ENCODE data around the gene ZNF480.

ZNF480 gene

DNA sequence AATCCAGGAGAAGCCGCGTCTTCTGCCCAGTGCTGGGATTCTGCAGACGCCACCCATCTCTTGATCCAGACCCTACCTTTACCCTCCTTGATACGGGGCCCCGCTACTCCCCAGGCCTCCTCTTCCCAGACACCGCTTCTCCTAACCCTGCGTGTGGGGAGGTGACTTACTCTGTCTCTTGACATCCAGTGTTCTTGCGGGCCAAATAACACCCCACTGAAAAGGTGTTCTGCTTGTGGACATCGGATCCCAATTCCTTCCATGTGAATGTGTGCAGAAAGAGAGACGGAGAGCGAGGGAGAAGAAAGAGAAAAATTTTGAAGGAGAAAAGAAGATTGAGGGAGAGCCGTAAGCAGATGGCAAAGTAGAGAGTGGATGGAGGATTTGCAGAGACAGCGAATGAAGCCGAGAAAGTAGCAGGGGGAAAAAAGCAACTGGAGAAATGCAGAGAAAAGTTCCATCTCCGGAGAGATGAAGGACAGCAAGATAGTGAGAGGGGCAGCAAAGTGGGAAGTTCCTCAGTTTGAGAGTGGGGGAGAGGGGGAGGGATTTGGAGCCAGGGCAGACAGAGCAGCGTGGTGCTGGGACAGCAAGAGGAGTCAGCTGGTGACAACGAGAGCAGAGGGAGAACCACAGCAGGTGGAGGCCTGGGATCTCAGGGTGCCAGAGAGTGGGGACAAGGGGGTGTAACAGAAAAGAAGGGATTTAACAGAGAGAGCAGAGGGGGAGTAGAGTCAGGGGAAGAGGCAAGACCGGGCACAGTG is 814 bp downstream of the ZNF480 start:
- TF ChIP-seq, protein P1, sequence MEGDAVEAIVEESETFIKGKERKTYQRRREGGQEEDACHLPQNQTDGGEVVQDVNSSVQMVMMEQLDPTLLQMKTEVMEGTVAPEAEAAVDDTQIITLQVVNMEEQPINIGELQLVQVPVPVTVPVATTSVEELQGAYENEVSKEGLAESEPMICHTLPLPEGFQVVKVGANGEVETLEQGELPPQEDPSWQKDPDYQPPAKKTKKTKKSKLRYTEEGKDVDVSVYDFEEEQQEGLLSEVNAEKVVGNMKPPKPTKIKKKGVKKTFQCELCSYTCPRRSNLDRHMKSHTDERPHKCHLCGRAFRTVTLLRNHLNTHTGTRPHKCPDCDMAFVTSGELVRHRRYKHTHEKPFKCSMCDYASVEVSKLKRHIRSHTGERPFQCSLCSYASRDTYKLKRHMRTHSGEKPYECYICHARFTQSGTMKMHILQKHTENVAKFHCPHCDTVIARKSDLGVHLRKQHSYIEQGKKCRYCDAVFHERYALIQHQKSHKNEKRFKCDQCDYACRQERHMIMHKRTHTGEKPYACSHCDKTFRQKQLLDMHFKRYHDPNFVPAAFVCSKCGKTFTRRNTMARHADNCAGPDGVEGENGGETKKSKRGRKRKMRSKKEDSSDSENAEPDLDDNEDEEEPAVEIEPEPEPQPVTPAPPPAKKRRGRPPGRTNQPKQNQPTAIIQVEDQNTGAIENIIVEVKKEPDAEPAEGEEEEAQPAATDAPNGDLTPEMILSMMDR (conservative IDR thresholded peaks at IDR 0.05; ENCODE audit: low read depth, low read length): no peak
- peak overlapping the region; percentile 89 for H3K4me3 ChIP-seq (ENCODE audit: low read depth, low read length)
- no peak for DNase-seq (ENCODE audit: low read depth)

DNA sequence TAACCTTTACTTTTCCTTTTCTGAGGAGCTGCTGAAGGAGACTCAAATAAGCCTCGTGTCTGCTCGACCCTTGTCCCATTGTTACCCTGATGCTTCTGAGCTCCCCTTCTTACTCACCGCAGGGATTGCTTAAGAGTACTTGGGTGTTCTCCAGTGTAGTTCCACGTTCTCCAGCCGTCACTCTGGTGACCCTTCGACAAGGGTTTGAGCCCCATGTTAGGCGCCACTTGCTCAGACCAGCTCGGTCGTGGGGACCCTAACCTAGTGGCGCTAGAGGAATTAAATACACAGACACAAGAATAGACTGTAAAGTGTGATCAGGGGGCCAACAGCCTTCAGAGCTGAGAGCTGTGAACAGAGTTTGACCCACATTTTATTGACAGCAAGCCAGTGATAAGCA is 10.3 kb downstream of the ZNF480 start:
- DNase-seq (ENCODE audit: low read depth): peak; percentile 36
- H3K4me3 ChIP-seq (ENCODE audit: low read depth, low read length): no peak overlapping the region
- TF ChIP-seq, protein P1 (conservative IDR thresholded peaks at IDR 0.05; ENCODE audit: low read depth, low read length): no peak

DNA sequence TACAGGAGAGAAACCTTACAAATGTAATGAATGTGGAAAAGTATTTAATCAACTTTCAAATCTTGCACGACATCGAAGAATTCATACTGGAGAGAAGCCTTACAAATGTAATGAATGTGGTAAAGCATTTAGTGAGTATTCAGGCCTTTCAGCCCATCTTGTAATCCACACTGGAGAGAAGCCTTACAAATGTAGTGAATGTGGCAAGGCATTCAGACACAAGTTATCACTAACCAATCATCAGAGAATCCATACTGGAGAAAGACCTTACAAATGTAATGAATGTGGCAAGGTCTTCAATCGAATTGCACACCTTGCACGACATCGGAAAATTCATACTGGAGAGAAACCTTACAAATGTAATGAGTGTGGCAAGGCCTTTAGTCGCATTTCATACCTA is 25.5 kb downstream of the ZNF480 start:
- DNase-seq (ENCODE audit: low read depth): no peak
- H3K4me3 ChIP-seq (ENCODE audit: low read depth, low read length): no peak overlapping the region
- TF ChIP-seq, protein P1 (conservative IDR thresholded peaks at IDR 0.05; ENCODE audit: low read depth, low read length): no peak

DNA sequence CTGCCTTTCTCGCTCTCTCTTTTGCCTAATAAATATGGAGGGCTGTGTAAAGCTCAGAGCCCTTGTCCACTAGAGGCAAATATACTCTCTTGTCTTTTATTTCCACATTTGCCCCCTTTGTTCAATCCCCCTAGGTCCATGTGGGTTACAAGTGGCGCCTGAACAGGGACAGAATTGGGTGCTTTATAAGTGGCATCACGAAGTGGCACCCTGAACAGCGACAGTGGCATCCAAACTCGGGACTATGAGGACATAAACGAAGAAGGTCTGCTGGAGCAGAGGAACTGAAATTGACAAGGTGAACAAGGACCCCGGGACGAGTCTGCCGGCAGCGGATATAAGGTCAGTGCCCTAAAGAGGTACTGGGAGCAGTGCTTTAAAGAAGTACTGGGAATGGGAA is 34.8 kb downstream of the ZNF480 start:
- no peak overlapping the region for H3K4me3 ChIP-seq (ENCODE audit: low read depth, low read length)
- TF ChIP-seq, protein P1 (conservative IDR thresholded peaks at IDR 0.05; ENCODE audit: low read depth, low read length): no peak
- DNase-seq (ENCODE audit: low read depth): peak; percentile 23

DNA sequence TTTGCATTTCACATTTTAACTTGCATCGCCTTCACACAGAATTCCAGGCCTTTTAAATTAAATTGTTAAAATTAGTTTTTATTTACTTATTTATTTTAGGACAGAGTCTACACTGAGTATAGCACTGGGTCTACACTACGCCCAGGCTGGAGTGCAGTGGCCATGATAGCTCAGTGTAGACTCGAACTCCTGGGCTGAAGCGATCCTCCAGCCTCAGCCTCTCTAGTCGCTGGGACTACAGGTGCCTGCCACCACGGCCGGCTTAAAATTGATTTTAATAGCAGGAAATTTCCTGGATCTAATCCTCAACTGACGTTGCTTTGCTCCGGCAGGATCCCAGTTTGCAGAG is 38.8 kb downstream of the ZNF480 start:
- peak overlapping the region; percentile 88 for H3K4me3 ChIP-seq (ENCODE audit: low read depth, low read length)
- TF ChIP-seq, protein P1 (conservative IDR thresholded peaks at IDR 0.05; ENCODE audit: low read depth, low read length): no peak
- no peak for DNase-seq (ENCODE audit: low read depth)

DNA sequence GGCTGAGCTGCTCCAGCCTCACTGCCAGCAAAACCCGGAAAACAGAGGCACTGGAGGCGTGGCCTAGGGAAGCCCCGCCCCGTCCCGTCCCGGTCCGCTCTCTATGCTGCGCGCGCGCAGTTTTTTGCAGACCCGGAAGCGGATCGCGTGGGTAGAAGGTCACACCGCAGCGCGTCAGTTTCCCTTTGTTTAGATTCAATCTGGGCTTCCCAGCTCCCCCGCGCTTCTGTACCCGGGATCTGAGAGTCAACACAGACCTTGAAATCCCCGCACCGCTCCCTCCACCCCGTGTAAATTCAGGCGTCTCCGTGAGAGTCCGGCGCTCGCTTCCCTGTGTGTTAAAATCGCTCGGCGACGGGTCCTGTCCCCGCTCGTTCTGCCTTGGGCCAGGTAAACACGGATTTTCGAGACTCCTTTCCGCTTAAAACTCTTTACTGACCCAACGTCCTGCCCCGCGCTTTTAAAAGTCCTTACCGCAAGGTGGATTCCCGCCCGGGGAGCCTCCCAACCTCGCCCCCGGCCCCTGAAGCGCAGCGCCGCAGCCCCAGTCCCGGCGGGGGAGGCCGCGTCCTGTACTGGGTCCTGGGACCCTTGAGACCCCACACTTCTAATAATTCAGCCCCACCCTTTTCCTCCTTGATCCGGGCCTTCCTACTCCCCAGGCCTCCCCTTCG is 39.3 kb downstream of the ZNF480 start, which contains the start of gene ZNF610:
Gene ZNF610, plus strand, starts transcription at position 127 of the 674 bp plus-strand sequence. CDS start 12,930 bp downstream, outside the sequence.
- DNase-seq (ENCODE audit: low read depth): peak; percentile 92
- H3K4me3 ChIP-seq (ENCODE audit: low read depth, low read length): peak within 1 kb of the TSS; percentile 88
- TF ChIP-seq, protein P1 (conservative IDR thresholded peaks at IDR 0.05; ENCODE audit: low read depth, low read length): no peak

Measured in choroid plexus epithelial cell (primary cell).